ENCODE data around the gene GNG3.

- TF ChIP-seq CTCF (conservative IDR thresholded peaks at IDR 0.05; ENCODE audit: low read depth in 2 of 2) (no peak), POLR2AphosphoS5 (IDR thresholded peaks at IDR 0.05; ENCODE audit: low read depth) (peak; percentile 83), EZH2phosphoT487 (IDR thresholded peaks at IDR 0.05; ENCODE audit: unreplicated experiment) (no peak), REST (IDR thresholded peaks at IDR 0.05; ENCODE audit: unreplicated experiment) (no peak), STAT1 (IDR thresholded peaks at IDR 0.05; ENCODE audit: unreplicated experiment) (no peak), JUNB (IDR thresholded peaks at IDR 0.05; ENCODE audit: unreplicated experiment) (no peak), CREB1 (CRISPR knock-in tag; IDR thresholded peaks at IDR 0.05; ENCODE audit: low read depth) (0 out of 2 replicates have a peak, but pooled peaks have one; percentile 4), ZNF114 (CRISPR knock-in tag; IDR thresholded peaks at IDR 0.05) (no peak), NANOG (IDR thresholded peaks at IDR 0.05; ENCODE audit: borderline replicate concordance) (peak; percentile 87), EZH2 (IDR thresholded peaks at IDR 0.05; ENCODE audit: low read depth, unreplicated experiment) (no peak), ETS1 (IDR thresholded peaks at IDR 0.05) (peak; percentile 42)
Observed at GRCh38 chr11:62757846-62758788, 50.6 kb downstream of the GNG3 start.

All from GM23338 (cell line).